Smooth muscle cell of the brain vasculature (primary cell): ENCODE results near the gene GUCY2D.

Experiments used
- DNase-seq: peaks from one replicate; pipeline ENCODE4 v3.0.0-alpha.2; 2012; ENCODE audit warnings: low read depth, low spot score

The GUCY2D gene

GRCh38 chr17:7992516-7992915 lies 9.9 kb upstream of the GUCY2D start:
- DNase-seq: no peak

- DNase-seq: no peak
Measured at GRCh38 chr17:7992924-7993323, 9.5 kb upstream of the GUCY2D start.

GRCh38 chr17:7993972-7994589 lies 8.3 kb upstream of the GUCY2D start:
- no peak for DNase-seq

GRCh38 chr17:7995724-7996123 lies 6.7 kb upstream of the GUCY2D start:
- no peak for DNase-seq

GRCh38 chr17:7997186-7997585 lies 5.2 kb upstream of the GUCY2D start:
- no peak for DNase-seq

- DNase-seq: no peak
Measured at GRCh38 chr17:8002721-8003593, 542 bp downstream of the GUCY2D start.

- DNase-seq: no peak
Measured at GRCh38 chr17:8003594-8004181, 1.3 kb downstream of the GUCY2D start.

- DNase-seq: no peak
Measured at GRCh38 chr17:8004899-8005298, 2.5 kb downstream of the GUCY2D start.

- DNase-seq: no peak
Measured at GRCh38 chr17:8005357-8005756, 2.9 kb downstream of the GUCY2D start.

GRCh38 chr17:8005967-8006730 lies 3.7 kb downstream of the GUCY2D start:
- DNase-seq: no peak

GRCh38 chr17:8006836-8007680 lies 4.6 kb downstream of the GUCY2D start:
- no peak for DNase-seq

GRCh38 chr17:8007836-8008235 lies 5.4 kb downstream of the GUCY2D start:
- DNase-seq: no peak

- no peak for DNase-seq
Measured at GRCh38 chr17:8012045-8012580, 9.7 kb downstream of the GUCY2D start.

- DNase-seq: no peak
Measured at GRCh38 chr17:8012996-8013640, 10.7 kb downstream of the GUCY2D start.

GRCh38 chr17:8013731-8014557 lies 11.5 kb downstream of the GUCY2D start:
- DNase-seq: no peak

- no peak for DNase-seq
Measured at GRCh38 chr17:8014558-8014850, 12.1 kb downstream of the GUCY2D start.

- no peak for DNase-seq
Measured at GRCh38 chr17:8015236-8015956, 13.0 kb downstream of the GUCY2D start.

GRCh38 chr17:8015957-8016631 lies 13.7 kb downstream of the GUCY2D start:
- DNase-seq: no peak
